22Rv1 (cell line): Measurements from ENCODE around the gene PDIA5.

Experiments used
- CTCF ChIP-seq: fragments of 450-650 bp; IDR thresholded peaks from 2 replicates; pipeline ENCODE4 v1.5.1; 2017; ENCODE audit warnings: mild to moderate bottlenecking
- ZFX ChIP-seq: fragments of 450-650 bp; IDR thresholded peaks from 2 replicates; pipeline ENCODE4 v1.6.1; 2017; ENCODE audit warnings: antibody characterized with exemption, borderline replicate concordance

GRCh38 chr3:123050666-123051065 is 16.2 kb upstream of the PDIA5 start:
- TF ChIP-seq CTCF (no peak), ZFX (no peak)
